GM18861 (cell line): Measurements from ENCODE around the gene MTUS2.

ENCODE experiments used
- ATAC-seq: cut with Tn5 transposase; IDR thresholded peaks from one replicate; pipeline ENCODE4 v1.9.1; 2021; ENCODE audit not compliant: unreplicated experiment

MTUS2 gene

GRCh38 chr13:29021717-29022116 lies 201.6 kb downstream of the MTUS2 start:
- ATAC-seq, result no peak

DNA sequence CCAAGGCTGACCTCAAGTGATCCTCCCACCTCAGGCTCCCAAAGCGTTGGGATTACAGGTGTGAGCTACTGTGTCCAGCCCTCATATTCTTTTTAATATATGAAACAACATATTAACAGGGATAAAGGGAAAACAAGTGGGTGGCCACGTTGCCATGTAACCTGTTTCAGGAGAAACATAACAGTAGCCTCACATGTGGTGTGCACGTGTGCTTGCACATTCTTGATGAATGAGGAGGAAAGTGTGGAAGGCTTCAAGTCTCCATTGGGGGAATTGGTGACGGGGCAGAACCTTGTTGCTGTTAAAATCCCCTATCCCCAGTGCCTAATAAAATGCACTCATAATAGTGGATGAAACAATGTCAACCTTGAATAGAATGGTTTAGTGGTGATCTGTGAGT lies 202.3 kb downstream of the MTUS2 start:
- ATAC-seq, result no peak

- ATAC-seq, result no peak
Observed at GRCh38 chr13:29022968-29023367, 202.8 kb downstream of the MTUS2 start.

DNA sequence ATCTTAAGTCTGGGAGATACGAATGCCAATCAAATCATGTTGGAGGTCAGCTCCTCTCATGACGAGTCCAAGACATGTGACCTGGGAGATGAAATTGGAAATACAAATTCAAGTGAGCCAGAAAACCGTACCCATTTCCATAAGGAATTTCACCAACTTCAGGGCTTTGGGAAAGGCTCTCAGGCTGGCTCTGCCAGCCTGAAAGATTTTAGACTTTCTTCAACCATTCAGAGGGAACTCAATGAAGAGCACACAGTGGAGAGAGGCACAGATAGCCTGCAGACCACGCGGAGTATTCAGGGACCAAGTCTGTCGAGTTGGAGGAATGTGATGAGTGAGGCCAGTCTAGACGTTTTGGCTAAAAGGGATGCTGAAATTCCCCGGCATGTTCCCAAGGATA lies 204.6 kb downstream of the MTUS2 start:
- no peak for ATAC-seq

GRCh38 chr13:29028868-29029267 lies 208.7 kb downstream of the MTUS2 start:
- ATAC-seq, result no peak

- no peak for ATAC-seq
Observed at GRCh38 chr13:29038700-29039099, 218.6 kb downstream of the MTUS2 start.

- no peak for ATAC-seq
Observed at GRCh38 chr13:29039212-29039611, 219.1 kb downstream of the MTUS2 start.

- ATAC-seq, result no peak
Observed at GRCh38 chr13:29046588-29046987, 226.4 kb downstream of the MTUS2 start.

GRCh38 chr13:29049524-29049923 lies 229.4 kb downstream of the MTUS2 start:
- ATAC-seq, result no peak

- ATAC-seq, result no peak
Observed at GRCh38 chr13:29050719-29051118, 230.6 kb downstream of the MTUS2 start.

GRCh38 chr13:29059800-29060199 lies 239.7 kb downstream of the MTUS2 start:
- no peak for ATAC-seq

DNA sequence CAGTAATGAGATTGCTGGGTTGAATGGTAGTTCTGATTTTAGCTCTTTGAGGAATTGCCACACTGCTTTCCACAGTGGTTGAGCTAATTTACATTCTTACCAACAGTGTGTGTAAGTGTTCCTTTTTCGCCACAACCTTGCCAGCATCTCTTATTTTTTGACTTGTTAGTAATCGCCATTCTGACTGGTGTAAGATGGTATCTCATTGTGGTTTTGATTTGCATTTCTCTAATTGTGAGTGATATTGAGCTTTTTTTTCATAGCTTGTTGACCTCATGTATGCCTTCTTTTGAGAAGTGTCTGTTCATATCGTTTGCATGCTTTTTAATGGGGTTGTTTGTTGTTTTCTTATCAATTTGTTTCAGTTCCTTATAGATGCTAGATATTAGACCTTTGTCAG lies 245.0 kb downstream of the MTUS2 start:
- no peak for ATAC-seq

DNA sequence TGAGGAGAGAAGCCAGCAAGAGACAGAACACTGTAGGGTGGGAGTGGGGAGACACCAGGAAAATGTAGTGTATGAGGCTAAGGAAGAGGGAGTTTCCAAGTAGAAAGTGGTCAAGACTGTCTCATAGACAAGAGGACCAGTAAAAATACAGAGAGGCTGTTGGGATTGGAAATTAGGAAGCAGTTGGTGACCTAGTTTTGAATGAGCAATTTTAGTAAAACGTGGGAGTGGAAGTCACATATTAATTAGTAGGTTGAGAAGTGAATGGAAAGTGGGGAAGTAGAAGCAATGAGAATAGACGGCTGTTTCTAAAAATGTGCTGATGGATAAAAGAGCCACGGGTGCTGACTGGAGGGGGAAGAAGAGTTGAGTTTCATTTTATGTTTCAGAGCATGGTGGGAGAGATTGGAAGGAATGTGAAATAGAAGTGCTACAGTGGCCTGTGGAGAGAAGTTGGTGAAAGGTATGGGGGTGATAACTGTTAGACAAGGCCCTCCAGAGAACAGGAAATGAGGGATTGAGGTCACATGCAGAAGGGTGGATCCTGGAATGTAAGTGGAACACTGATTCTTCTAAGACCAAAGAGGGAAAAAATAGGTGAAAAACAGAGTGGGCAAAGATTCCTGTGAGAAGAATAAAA lies 247.3 kb downstream of the MTUS2 start:
- ATAC-seq, result no peak

DNA sequence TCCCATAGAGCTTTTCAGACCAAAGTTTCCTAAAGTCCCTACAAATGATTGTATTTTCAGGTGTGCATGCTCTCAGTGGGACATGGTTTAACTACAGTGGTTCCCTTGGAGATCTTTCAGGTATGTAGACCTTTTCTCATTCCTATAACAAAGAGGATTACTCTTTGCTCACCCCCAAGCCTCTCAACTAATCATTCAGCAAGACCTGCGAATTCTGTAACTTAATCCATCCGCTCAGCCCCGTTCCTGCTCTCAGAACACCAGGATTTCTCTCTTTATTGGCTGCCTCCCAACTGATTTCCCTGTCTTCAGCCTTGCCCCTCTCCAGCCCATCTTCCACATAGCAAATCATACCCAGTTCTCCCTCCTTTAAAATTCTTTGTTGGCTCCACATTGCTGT lies 253.6 kb downstream of the MTUS2 start:
- ATAC-seq, result no peak

DNA sequence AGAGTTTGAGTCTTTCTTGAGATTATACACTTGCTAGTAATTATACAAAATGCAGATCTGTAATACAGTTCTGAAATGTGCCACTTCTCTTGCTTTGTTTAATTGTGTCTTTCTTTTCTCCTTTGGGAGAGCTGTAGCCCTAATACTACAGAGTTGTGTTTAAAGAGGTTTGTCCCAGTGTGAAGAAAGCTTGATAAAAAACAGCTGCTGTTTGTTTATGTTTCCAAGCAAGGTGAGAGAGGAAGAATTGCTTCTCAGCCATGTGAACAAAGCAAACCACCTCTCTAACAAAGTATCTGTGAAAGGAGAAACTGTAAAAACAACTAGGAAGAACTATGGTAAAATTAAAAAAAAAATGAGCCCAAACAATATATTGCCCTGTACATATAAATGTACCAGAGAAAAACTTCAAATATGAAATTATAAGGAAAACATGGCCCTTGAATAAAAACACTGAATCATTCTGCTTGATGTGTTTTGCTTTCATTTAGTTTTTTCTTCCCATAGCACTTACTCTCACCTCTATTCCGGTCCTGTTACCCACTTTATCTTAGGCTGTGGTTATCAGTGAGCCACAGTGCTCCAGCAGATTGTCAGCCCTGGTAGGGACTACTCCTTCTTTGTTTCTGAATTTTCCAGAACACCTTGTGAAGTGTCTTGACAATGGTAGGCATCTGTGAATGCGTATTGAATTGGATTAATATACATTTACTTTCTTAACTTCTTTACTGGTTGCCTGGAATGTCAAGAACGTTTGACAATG lies 257.1 kb downstream of the MTUS2 start:
- no peak for ATAC-seq

DNA sequence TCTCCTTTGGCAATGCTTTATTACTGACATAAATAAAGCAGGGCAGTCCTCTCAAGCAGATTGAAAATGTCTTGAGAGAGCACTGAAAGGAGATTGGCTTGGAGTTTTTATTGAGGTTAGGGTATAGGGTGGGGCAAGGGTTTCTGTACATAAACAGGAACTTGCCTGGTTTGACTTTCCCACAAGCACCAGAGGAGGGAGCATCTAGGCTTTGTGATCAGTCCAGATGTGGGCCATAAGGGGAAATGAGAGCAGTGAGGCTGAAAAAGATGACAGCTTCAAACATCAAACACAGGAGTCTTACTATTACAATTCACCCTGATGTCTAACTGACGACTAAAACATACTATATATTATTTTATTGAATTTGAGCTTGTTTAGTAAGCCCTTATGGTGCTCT lies 260.9 kb downstream of the MTUS2 start:
- ATAC-seq, result no peak

GRCh38 chr13:29081697-29082440 lies 261.7 kb downstream of the MTUS2 start:
- ATAC-seq, result no peak

- ATAC-seq, result no peak
Observed at GRCh38 chr13:29099781-29100406, 279.8 kb downstream of the MTUS2 start.

- no peak for ATAC-seq
Observed at GRCh38 chr13:29100758-29101157, 280.6 kb downstream of the MTUS2 start.

DNA sequence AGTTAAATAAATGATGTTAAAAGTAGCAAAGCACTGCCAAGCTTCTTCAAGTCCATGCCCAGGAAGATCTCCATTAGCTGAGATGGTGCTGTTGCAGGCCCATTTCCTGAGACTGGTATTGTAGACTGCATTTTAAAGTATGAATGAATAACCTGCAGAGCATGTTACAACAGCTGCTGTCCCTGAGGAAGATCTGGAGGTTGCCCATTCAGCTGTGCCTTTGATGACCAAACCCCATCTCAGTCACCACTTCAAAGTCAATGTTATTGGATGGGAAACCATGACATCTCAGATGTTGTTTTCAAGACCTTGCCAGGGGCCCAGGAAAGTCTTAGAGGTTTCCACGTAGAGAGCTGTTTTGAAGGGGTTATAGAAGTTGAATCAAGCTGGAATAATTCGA lies 281.3 kb downstream of the MTUS2 start:
- ATAC-seq, result no peak

GRCh38 chr13:29101905-29102304 lies 281.8 kb downstream of the MTUS2 start:
- ATAC-seq, result no peak
